ENCODE data around the gene ARFGAP2. TPM values are rescaled to one million over a fixed set of nuclear protein-coding genes. Genes with fewer than 3 reads are reported as not detected.

Gene ARFGAP2
- polyA plus RNA-seq, 1 of the 3 experiments (the other 2 are of a cell fraction) = 52.5 TPM

DNA sequence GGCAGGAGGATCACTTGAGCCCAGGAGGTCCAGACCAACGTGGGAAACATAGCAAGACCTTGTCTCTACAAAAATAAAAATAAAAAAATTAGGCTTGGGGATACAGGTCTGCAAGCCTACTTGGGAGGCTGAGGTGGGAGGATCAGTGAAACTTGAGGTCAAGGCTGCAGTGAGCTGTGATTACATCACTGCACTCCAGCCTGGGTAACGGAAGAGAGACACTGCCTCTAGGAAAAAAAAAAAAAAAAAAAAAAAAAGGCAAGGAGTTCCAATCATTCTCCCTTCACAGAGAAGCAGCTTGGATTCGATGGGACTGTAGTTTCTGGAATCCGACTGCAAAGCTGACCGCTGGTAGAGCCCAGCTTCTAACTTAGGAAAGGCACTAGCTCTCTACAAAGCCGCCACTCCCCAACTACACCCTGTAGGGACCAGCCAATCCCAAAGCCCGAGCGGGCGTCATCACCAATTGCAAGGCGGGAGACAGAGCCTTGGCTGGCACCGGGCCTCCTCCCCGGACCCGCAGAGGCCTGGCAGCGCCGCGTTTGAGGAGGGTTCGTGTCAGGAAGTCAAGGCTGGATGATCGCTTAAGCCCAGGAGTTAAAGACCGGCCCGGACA lies 37.4 kb upstream of the ARFGAP2 start (continued):
- TF ChIP-seq, protein P1, sequence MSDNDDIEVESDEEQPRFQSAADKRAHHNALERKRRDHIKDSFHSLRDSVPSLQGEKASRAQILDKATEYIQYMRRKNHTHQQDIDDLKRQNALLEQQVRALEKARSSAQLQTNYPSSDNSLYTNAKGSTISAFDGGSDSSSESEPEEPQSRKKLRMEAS (IDR thresholded peaks at IDR 0.05; ENCODE audit: low read depth) = no peak
- TF ChIP-seq, protein P2, sequence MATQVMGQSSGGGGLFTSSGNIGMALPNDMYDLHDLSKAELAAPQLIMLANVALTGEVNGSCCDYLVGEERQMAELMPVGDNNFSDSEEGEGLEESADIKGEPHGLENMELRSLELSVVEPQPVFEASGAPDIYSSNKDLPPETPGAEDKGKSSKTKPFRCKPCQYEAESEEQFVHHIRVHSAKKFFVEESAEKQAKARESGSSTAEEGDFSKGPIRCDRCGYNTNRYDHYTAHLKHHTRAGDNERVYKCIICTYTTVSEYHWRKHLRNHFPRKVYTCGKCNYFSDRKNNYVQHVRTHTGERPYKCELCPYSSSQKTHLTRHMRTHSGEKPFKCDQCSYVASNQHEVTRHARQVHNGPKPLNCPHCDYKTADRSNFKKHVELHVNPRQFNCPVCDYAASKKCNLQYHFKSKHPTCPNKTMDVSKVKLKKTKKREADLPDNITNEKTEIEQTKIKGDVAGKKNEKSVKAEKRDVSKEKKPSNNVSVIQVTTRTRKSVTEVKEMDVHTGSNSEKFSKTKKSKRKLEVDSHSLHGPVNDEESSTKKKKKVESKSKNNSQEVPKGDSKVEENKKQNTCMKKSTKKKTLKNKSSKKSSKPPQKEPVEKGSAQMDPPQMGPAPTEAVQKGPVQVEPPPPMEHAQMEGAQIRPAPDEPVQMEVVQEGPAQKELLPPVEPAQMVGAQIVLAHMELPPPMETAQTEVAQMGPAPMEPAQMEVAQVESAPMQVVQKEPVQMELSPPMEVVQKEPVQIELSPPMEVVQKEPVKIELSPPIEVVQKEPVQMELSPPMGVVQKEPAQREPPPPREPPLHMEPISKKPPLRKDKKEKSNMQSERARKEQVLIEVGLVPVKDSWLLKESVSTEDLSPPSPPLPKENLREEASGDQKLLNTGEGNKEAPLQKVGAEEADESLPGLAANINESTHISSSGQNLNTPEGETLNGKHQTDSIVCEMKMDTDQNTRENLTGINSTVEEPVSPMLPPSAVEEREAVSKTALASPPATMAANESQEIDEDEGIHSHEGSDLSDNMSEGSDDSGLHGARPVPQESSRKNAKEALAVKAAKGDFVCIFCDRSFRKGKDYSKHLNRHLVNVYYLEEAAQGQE (IDR thresholded peaks at IDR 0.05; ENCODE audit: low read depth, low read length) = no peak
- TF ChIP-seq EZH2phosphoT487 (IDR thresholded peaks at IDR 0.05; ENCODE audit: borderline replicate concordance, low read depth) (no peak), GABPA (IDR thresholded peaks at IDR 0.05; ENCODE audit: low read depth) (no peak), JUND (IDR thresholded peaks at IDR 0.05) (no peak), RAD21 (IDR thresholded peaks at IDR 0.05; ENCODE audit: low read length) (no peak), POLR2AphosphoS5 (IDR thresholded peaks at IDR 0.05; ENCODE audit: low read depth, low read length) (peak; percentile 87; the same call in 1 of the 2 replicates)
- TF ChIP-seq, protein P3, sequence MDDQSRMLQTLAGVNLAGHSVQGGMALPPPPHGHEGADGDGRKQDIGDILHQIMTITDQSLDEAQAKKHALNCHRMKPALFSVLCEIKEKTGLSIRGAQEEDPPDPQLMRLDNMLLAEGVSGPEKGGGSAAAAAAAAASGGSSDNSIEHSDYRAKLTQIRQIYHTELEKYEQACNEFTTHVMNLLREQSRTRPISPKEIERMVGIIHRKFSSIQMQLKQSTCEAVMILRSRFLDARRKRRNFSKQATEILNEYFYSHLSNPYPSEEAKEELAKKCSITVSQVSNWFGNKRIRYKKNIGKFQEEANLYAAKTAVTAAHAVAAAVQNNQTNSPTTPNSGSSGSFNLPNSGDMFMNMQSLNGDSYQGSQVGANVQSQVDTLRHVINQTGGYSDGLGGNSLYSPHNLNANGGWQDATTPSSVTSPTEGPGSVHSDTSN (IDR thresholded peaks at IDR 0.05) = no peak
- TF ChIP-seq, protein P4, sequence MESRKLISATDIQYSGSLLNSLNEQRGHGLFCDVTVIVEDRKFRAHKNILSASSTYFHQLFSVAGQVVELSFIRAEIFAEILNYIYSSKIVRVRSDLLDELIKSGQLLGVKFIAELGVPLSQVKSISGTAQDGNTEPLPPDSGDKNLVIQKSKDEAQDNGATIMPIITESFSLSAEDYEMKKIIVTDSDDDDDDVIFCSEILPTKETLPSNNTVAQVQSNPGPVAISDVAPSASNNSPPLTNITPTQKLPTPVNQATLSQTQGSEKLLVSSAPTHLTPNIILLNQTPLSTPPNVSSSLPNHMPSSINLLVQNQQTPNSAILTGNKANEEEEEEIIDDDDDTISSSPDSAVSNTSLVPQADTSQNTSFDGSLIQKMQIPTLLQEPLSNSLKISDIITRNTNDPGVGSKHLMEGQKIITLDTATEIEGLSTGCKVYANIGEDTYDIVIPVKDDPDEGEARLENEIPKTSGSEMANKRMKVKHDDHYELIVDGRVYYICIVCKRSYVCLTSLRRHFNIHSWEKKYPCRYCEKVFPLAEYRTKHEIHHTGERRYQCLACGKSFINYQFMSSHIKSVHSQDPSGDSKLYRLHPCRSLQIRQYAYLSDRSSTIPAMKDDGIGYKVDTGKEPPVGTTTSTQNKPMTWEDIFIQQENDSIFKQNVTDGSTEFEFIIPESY (IDR thresholded peaks at IDR 0.05; ENCODE audit: borderline replicate concordance, low read depth) = no peak

DNA sequence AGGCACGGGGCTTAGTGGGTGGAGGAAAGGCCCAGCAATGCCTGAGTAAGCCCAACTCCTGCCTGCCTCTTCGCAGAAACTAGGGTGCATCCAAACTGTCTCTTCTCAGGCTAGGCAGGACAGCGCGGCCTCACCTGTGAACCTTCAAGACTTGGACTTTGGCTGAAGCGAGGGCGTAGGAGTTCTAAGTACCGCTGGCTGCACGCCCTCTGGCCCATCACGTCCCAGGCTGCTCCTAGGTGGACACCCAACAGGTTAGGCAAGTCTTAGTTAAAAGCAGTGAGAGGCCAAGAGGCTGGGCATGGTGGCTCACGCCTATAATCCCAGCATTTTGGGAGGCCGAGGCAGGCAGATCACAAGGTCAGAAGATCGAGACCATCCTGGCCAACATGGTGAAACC lies 36.3 kb upstream of the ARFGAP2 start:
- ChIA-PET POLR2A (interaction anchor here (1.0 kb wide), 1 partner anchor 22 kb away, joined by 4 read pairs; no protein-coding TSS in a partner anchor), CTCF (no interaction called here)
- H2AFZ ChIP-seq (ENCODE audit: low read depth) = no peak overlapping the region
- peaks cover 25% of the 10 kb centered on the region for H3F3A ChIP-seq (replicated peaks; ENCODE audit: insufficient read depth)
- H3K4me1 ChIP-seq (ENCODE audit: control insufficient read depth in 1 of 2, insufficient read depth in 2 of 2, low read depth in 1 of 2, low read length in 1 of 2) = peaks cover 14% of the 10 kb centered on the region in 2 experiments; a peak in 2 of 4 replicates
- H3K27me3 ChIP-seq (ENCODE audit: insufficient read depth) = no peaks in the 10 kb centered on the region
- no peaks in the 10 kb centered on the region for H3K9me2 ChIP-seq
- no peak overlapping the region for H3K27ac ChIP-seq (ENCODE audit: low read depth in 2 of 2, low read length in 1 of 2)
- H3K9me3 ChIP-seq = no peaks in the 10 kb centered on the region
- no peak overlapping the region for H3K4me2 ChIP-seq
- H3K9ac ChIP-seq = no peak overlapping the region
- no peak for DNase-seq
- TF ChIP-seq TEAD4 (IDR thresholded peaks at IDR 0.05; ENCODE audit: borderline replicate concordance, insufficient read depth) (no peak), MEF2A (IDR thresholded peaks at IDR 0.05; ENCODE audit: borderline replicate concordance, low read depth) (no peak), SMC3 (IDR thresholded peaks at IDR 0.05; ENCODE audit: low read depth, low read length) (no peak)
- TF ChIP-seq, protein P5, sequence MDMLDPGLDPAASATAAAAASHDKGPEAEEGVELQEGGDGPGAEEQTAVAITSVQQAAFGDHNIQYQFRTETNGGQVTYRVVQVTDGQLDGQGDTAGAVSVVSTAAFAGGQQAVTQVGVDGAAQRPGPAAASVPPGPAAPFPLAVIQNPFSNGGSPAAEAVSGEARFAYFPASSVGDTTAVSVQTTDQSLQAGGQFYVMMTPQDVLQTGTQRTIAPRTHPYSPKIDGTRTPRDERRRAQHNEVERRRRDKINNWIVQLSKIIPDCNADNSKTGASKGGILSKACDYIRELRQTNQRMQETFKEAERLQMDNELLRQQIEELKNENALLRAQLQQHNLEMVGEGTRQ (IDR thresholded peaks at IDR 0.05; ENCODE audit: borderline replicate concordance, low read depth, low read length) = no peak
- no peak overlapping the region for H3K4me3 ChIP-seq (ENCODE audit: low read depth in 2 of 2, low read length in 1 of 2)
- peaks cover 13% of the 10 kb centered on the region for H4K20me1 ChIP-seq (ENCODE audit: insufficient read depth)
- WGBS (ENCODE audit: low lambda C conversion rate) = 94% methylated on average over 12 of the region's 12 CpGs
- peaks cover 30% of the 10 kb centered on the region for H3K79me2 ChIP-seq (ENCODE audit: insufficient read depth)
- peaks cover 0 to 1% of the 10 kb centered on the region in 2 experiments for H3K36me3 ChIP-seq (replicated peaks in 1 of 2; ENCODE audit: control insufficient read depth in 1 of 2, insufficient read depth in 2 of 2, low read length in 1 of 2)

Data from SK-N-SH (cell line).